Loucy (cell line): Measurements from ENCODE around the gene PKP1.

Source experiments
- EZH2phosphoT487 ChIP-seq: fragments of 200-600 bp; IDR thresholded peaks from 2 replicates; pipeline ENCODE4 v1.6.1; 2018; ENCODE audit warnings: antibody characterized with exemption, mild to moderate bottlenecking, moderate library complexity, borderline replicate concordance
- TF ChIP-seq, protein P1 (sequence below): fragments of 200-600 bp; sonication (generic); conservative IDR thresholded peaks from 2 replicates; pipeline ENCODE4 v1.5.1; 2014; ENCODE audit warnings: mild to moderate bottlenecking, antibody characterized with exemption, low read length

DNA sequence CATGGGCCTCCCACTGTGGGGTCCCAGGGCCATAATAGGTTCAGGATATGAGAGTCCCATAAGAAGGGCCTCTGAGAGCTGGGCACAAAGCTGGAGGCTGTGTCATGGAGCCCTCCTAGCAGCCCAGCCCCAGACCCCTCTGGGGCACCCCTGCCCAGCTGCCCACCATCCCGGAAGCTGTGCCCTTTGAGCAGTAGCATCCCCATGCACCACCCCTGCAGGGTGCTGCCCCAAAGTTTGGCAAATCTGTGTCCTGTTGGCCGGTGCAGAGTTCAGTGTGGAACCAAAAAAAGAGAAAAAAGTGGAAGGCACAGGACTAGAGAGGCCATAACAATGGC is 76.5 kb downstream of the PKP1 start:
- TF ChIP-seq, protein P1, sequence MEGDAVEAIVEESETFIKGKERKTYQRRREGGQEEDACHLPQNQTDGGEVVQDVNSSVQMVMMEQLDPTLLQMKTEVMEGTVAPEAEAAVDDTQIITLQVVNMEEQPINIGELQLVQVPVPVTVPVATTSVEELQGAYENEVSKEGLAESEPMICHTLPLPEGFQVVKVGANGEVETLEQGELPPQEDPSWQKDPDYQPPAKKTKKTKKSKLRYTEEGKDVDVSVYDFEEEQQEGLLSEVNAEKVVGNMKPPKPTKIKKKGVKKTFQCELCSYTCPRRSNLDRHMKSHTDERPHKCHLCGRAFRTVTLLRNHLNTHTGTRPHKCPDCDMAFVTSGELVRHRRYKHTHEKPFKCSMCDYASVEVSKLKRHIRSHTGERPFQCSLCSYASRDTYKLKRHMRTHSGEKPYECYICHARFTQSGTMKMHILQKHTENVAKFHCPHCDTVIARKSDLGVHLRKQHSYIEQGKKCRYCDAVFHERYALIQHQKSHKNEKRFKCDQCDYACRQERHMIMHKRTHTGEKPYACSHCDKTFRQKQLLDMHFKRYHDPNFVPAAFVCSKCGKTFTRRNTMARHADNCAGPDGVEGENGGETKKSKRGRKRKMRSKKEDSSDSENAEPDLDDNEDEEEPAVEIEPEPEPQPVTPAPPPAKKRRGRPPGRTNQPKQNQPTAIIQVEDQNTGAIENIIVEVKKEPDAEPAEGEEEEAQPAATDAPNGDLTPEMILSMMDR = no peak
- TF ChIP-seq EZH2phosphoT487 = no peak
